Hepatocyte (in vitro differentiated cells): Measurements from ENCODE around the gene ARHGAP26.

Source experiments
- EZH2phosphoT487 ChIP-seq: fragments of 200-600 bp; sonication (generic); IDR thresholded peaks from one replicate; pipeline ENCODE4 v1.6.1; 2018; ENCODE audit warnings: antibody characterized with exemption, mild to moderate bottlenecking, low read depth, moderate library complexity; ENCODE audit not compliant: unreplicated experiment, severe bottlenecking
- TF ChIP-seq, protein P1 (sequence below): fragments of 200-600 bp; sonication (generic); IDR thresholded peaks from 2 replicates; pipeline ENCODE4 v1.5.1; 2016; ENCODE audit warnings: antibody characterized with exemption, mild to moderate bottlenecking; ENCODE audit not compliant: poor library complexity

- TF ChIP-seq, protein P1, sequence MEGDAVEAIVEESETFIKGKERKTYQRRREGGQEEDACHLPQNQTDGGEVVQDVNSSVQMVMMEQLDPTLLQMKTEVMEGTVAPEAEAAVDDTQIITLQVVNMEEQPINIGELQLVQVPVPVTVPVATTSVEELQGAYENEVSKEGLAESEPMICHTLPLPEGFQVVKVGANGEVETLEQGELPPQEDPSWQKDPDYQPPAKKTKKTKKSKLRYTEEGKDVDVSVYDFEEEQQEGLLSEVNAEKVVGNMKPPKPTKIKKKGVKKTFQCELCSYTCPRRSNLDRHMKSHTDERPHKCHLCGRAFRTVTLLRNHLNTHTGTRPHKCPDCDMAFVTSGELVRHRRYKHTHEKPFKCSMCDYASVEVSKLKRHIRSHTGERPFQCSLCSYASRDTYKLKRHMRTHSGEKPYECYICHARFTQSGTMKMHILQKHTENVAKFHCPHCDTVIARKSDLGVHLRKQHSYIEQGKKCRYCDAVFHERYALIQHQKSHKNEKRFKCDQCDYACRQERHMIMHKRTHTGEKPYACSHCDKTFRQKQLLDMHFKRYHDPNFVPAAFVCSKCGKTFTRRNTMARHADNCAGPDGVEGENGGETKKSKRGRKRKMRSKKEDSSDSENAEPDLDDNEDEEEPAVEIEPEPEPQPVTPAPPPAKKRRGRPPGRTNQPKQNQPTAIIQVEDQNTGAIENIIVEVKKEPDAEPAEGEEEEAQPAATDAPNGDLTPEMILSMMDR: no peak
- TF ChIP-seq EZH2phosphoT487: no peak
These were observed 289.2 kb downstream of the ARHGAP26 start for GRCh38 chr5:143059355-143059754.
